K562 (cell line): ENCODE measurements around the gene DBT.
"Not testable (repeated sequence)": the region's sequence is repeated elsewhere in the genome, so short reads cannot be mapped to it uniquely, and the experiment has no call there.

Source experiments
- ETV1 ChIP-seq: fragments of 450-650 bp; conservative IDR thresholded peaks from 2 replicates; pipeline ENCODE4 v1.6.1; 2016; ENCODE audit warnings: missing genetic modification characterization, control low read depth, low read depth, missing compliant biosample characterization
- HDAC1 ChIP-seq, 2 experiments: fragments of 450-650 bp; IDR thresholded peaks; 2 replicates each; pipeline ENCODE4 v1.6.1; 2016 to 2017; ENCODE audit warnings: inconsistent platforms in 1 of 2, mild to moderate bottlenecking in 1 of 2, moderate library complexity in 1 of 2
- HINFP ChIP-seq: fragments of 450-650 bp; conservative IDR thresholded peaks from 2 replicates; pipeline ENCODE4 v1.6.1; 2016; ENCODE audit warnings: missing genetic modification characterization, low read depth, mild to moderate bottlenecking, control low read depth, missing compliant biosample characterization
- HNRNPUL1 ChIP-seq: fragments of 200-400 bp; formaldehyde crosslinking; IDR thresholded peaks from 2 replicates; pipeline ENCODE4 v1.6.1; 2017; ENCODE audit warnings: low read length
- JUN ChIP-seq, 2 experiments: sonication (generic) in 1 of 2; formaldehyde crosslinking in 1 of 2; IDR thresholded peaks; 2 replicates each; pipeline versions ENCODE4 v1.6.1 to v1.8.0; 2012 to 2022; ENCODE audit warnings: borderline replicate concordance in 2 of 2, mild to moderate bottlenecking in 2 of 2, improper control_type of control experiment in 1 of 2, low read depth in 1 of 2, low read length in 1 of 2, missing genetic modification reagents in 1 of 2
- SMAD3 ChIP-seq: fragments of 450-650 bp; formaldehyde crosslinking; conservative IDR thresholded peaks from 2 replicates; pipeline ENCODE4 v1.4.0; 2020; ENCODE audit warnings: mild to moderate bottlenecking
- THRAP3 ChIP-seq: fragments of 450-650 bp; IDR thresholded peaks from 2 replicates; pipeline ENCODE4 v1.6.1; 2016; ENCODE audit warnings: mild to moderate bottlenecking, inconsistent platforms, borderline replicate concordance
- USF2 ChIP-seq: sonication (generic); formaldehyde crosslinking; IDR thresholded peaks from 2 replicates; pipeline ENCODE4 v1.5.0; 2020; ENCODE audit warnings: missing genetic modification reagents
- ZNF184 ChIP-seq: sonication (generic); formaldehyde crosslinking; IDR thresholded peaks from 2 replicates; pipeline ENCODE4 v1.5.0; 2020; ENCODE audit warnings: missing genetic modification reagents
- ZNF77 ChIP-seq: fragments of 250-450 bp; sonication (Bioruptor Pico); IDR thresholded peaks from 2 replicates; pipeline ENCODE4 v1.5.0; 2020

DNA sequence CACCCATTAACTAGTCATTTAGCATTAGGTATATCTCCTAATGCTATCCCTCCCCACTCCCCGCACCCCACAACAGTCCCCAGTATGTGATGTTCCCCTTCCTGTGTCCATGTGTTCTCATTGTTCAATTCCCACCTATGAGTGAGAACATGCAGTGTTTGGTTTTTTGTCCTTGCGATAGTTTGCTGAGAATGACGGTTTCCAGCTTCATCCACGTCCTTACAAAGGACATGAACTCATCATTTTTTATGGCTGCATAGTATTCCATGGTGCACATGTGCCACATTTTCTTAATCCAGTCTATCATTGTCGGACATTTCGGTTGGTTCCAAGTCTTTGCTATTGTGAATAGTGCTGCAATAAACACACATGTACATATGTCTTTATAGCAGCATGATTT is 8.8 kb upstream of the DBT start:
- TF ChIP-seq SMAD3 (CRISPR knock-in tag); ZNF184; ZNF77; USF2; JUN (IDR thresholded peaks at IDR 0.05; ENCODE audit: borderline replicate concordance, low read depth, low read length); JUN (CRISPR knock-in tag; IDR thresholded peaks at IDR 0.05; ENCODE audit: borderline replicate concordance); THRAP3; HNRNPUL1; HINFP (tag); ETV1 (tag); HDAC1 (IDR thresholded peaks at IDR 0.05): not testable (repeated sequence)
